IMR-90 (cell line): Measurements from ENCODE around the gene ZNF841. TPM values are rescaled to one million over a fixed set of nuclear protein-coding genes. Genes with fewer than 3 reads are reported as not detected.

Source experiments
- ATAC-seq: fragments of 200-7000 bp; cut with Tn5 transposase; 2 replicates; pipeline ENCODE4 v1.9.1; 2020; ENCODE audit warnings: low read depth, mild to moderate bottlenecking, moderate library complexity
- BruUV-seq: library from RNA; stranded (reverse); fragments of 400-500 nt; replicated peaks from 2 replicates; lab custom pipeline; 2021; lab: Mats Ljungman, UMichigan
- CTCF ChIA-PET: fragments of 300-600 bp; formaldehyde crosslinking; extraction: SDS; loops from one replicate; lab custom pipeline; 2021; ENCODE audit warnings: antibody characterized with exemption; lab: Yijun Ruan, JAX
- POLR2A ChIA-PET: fragments of 300-600 bp; sonication (Branson Sonifier 250); formaldehyde crosslinking; loops from one replicate; lab custom pipeline; 2022; ENCODE audit warnings: antibody characterized with exemption; ENCODE audit not compliant: unreplicated experiment; lab: Charles Lee
- DNase-seq: peaks from one replicate; pipeline ENCODE4 v3.0.0; 2013
- H2AFZ ChIP-seq: replicated peaks from 2 replicates; pipeline ENCODE3; 2013; ENCODE audit warnings: low read length, mild to moderate bottlenecking; ENCODE audit not compliant: poor library complexity
- H2AK5ac ChIP-seq: 2 replicates; pipeline ENCODE4 v1.6.1; 2013; ENCODE audit warnings: low read depth, low read length, inconsistent platforms
- H2AK9ac ChIP-seq: replicated peaks from 2 replicates; pipeline ENCODE3; 2013; ENCODE audit warnings: mild to moderate bottlenecking, low read depth, low read length, moderate library complexity; ENCODE audit not compliant: poor library complexity
- H2BK120ac ChIP-seq: 2 replicates; pipeline ENCODE4 v1.6.1; 2013; ENCODE audit warnings: low read depth, low read length, inconsistent platforms
- H2BK15ac ChIP-seq: 3 replicates; pipeline ENCODE4 v1.6.1; 2013; ENCODE audit warnings: low read depth, low read length, inconsistent platforms
- H2BK20ac ChIP-seq: 2 replicates; pipeline ENCODE4 v1.6.1; 2013; ENCODE audit warnings: low read depth, mild to moderate bottlenecking, inconsistent platforms, low read length, moderate library complexity
- H2BK5ac ChIP-seq: 2 replicates; pipeline ENCODE4 v1.6.1; 2013; ENCODE audit warnings: mild to moderate bottlenecking, low read depth, low read length, inconsistent platforms; ENCODE audit not compliant: poor library complexity, severe bottlenecking
- H3K14ac ChIP-seq: replicated peaks from 2 replicates; pipeline ENCODE4 v1.6.1; 2013; ENCODE audit warnings: low read depth, low read length, inconsistent platforms
- H3K18ac ChIP-seq: 2 replicates; pipeline ENCODE4 v1.6.1; 2013; ENCODE audit warnings: low read depth, low read length, control low read depth
- H3K23ac ChIP-seq: 2 replicates; pipeline ENCODE4 v1.6.1; 2013; ENCODE audit warnings: low read depth, low read length, inconsistent platforms
- H3K27ac ChIP-seq: 2 replicates; pipeline ENCODE4 v1.5.1; 2013; ENCODE audit warnings: mild to moderate bottlenecking, control low read depth, low read length; ENCODE audit not compliant: insufficient read depth
- H3K27me3 ChIP-seq: 2 replicates; pipeline ENCODE4 v1.6.1; 2013; ENCODE audit warnings: low read length; ENCODE audit not compliant: control insufficient read depth, insufficient read depth
- H3K36me3 ChIP-seq: 2 replicates; pipeline ENCODE4 v1.6.1; 2013; ENCODE audit warnings: low read length, mixed read lengths; ENCODE audit not compliant: control insufficient read depth, insufficient read depth
- H3K4ac ChIP-seq: 2 replicates; pipeline ENCODE4 v1.6.1; 2013; ENCODE audit warnings: low read depth, low read length, inconsistent platforms
- H3K4me1 ChIP-seq: 2 replicates; pipeline ENCODE4 v1.6.1; 2013; ENCODE audit warnings: low read length, mixed read lengths; ENCODE audit not compliant: control insufficient read depth, insufficient read depth
- H3K4me2 ChIP-seq: 2 replicates; pipeline ENCODE4 v1.6.1; 2013; ENCODE audit warnings: low read depth, mild to moderate bottlenecking, control low read depth, low read length, moderate library complexity
- H3K4me3 ChIP-seq: 2 replicates; pipeline ENCODE4 v1.5.1; 2013; ENCODE audit warnings: low read depth, mild to moderate bottlenecking, control low read depth, low read length, moderate library complexity; ENCODE audit not compliant: insufficient read depth
- H3K56ac ChIP-seq: 2 replicates; pipeline ENCODE4 v1.6.1; 2013; ENCODE audit warnings: low read length, inconsistent platforms; ENCODE audit not compliant: insufficient read depth; ENCODE audit errors: extremely low read depth
- H3K79me1 ChIP-seq, 2 experiments: 2 replicates each; pipeline ENCODE4 v1.6.1; 2013; ENCODE audit warnings: low read length in 2 of 2, inconsistent platforms in 1 of 2, low read depth in 1 of 2
- H3K9ac ChIP-seq: 2 replicates; pipeline ENCODE4 v1.6.1; 2013; ENCODE audit warnings: low read depth, low read length, control low read depth
- H3K9me1 ChIP-seq: 2 replicates; pipeline ENCODE4 v1.6.1; 2013; ENCODE audit warnings: low read length, inconsistent platforms; ENCODE audit not compliant: insufficient read depth
- H3K9me3 ChIP-seq: 2 replicates; pipeline ENCODE4 v1.6.1; 2013; ENCODE audit warnings: low read length; ENCODE audit not compliant: control insufficient read depth, insufficient read depth
- H4K20me1 ChIP-seq: 2 replicates; pipeline ENCODE4 v1.6.1; 2013; ENCODE audit warnings: low read length, inconsistent platforms; ENCODE audit not compliant: insufficient read depth
- H4K5ac ChIP-seq: 2 replicates; pipeline ENCODE4 v1.6.1; 2013; ENCODE audit warnings: mild to moderate bottlenecking, low read depth, low read length, control low read depth
- H4K8ac ChIP-seq, 2 experiments: 2 replicates each; pipeline ENCODE4 v1.6.1; 2013; ENCODE audit warnings: low read depth in 2 of 2, low read length in 2 of 2, control low read depth in 1 of 2, inconsistent platforms in 1 of 2
- H4K91ac ChIP-seq: 2 replicates; pipeline ENCODE4 v1.6.1; 2013; ENCODE audit warnings: low read depth, low read length, inconsistent platforms; ENCODE audit not compliant: insufficient read depth
- BHLHE40 ChIP-seq: fragments of 150-350 bp; IDR thresholded peaks from 2 replicates; pipeline ENCODE4 v1.6.1; 2016; ENCODE audit warnings: mild to moderate bottlenecking, low read depth, low read length
- CEBPB ChIP-seq: IDR thresholded peaks from 2 replicates; pipeline ENCODE4 v1.6.1; 2012; ENCODE audit warnings: low read depth, low read length, improper control_type of control experiment
- CHD1 ChIP-seq: IDR thresholded peaks from 2 replicates; pipeline ENCODE4 v1.6.1; 2012; ENCODE audit warnings: low read depth, low read length, improper control_type of control experiment
- CTCF ChIP-seq: conservative IDR thresholded peaks from 2 replicates; pipeline ENCODE4 v1.5.1; 2012; ENCODE audit warnings: mild to moderate bottlenecking, low read depth, low read length, improper control_type of control experiment
- ELK1 ChIP-seq: fragments of 150-350 bp; IDR thresholded peaks from 2 replicates; pipeline ENCODE4 v1.6.1; 2016; ENCODE audit warnings: low read depth, mild to moderate bottlenecking, low read length, moderate library complexity, borderline replicate concordance
- FOS ChIP-seq: fragments of 150-350 bp; IDR thresholded peaks from 2 replicates; pipeline ENCODE4 v1.6.1; 2016; ENCODE audit warnings: low read depth, low read length
- MAFK ChIP-seq: IDR thresholded peaks from 2 replicates; pipeline ENCODE4 v1.6.1; 2012; ENCODE audit warnings: low read depth, low read length, improper control_type of control experiment
- MAZ ChIP-seq: IDR thresholded peaks from 2 replicates; pipeline ENCODE4 v1.6.1; 2012; ENCODE audit warnings: low read depth, mild to moderate bottlenecking, low read length, improper control_type of control experiment, moderate library complexity, borderline replicate concordance
- MXI1 ChIP-seq: IDR thresholded peaks from 2 replicates; pipeline ENCODE4 v1.6.1; 2012; ENCODE audit warnings: low read depth, mild to moderate bottlenecking, low read length, moderate library complexity, borderline replicate concordance
- NFE2L2 ChIP-seq: fragments of 150-350 bp; IDR thresholded peaks from 2 replicates; pipeline ENCODE4 v1.6.1; 2016; ENCODE audit warnings: low read depth, mild to moderate bottlenecking, low read length
- POLR2A ChIP-seq: IDR thresholded peaks from 2 replicates; pipeline ENCODE4 v1.6.1; 2012; ENCODE audit warnings: mild to moderate bottlenecking, low read depth, low read length
- RAD21 ChIP-seq: IDR thresholded peaks from 2 replicates; pipeline ENCODE4 v1.6.1; 2012; ENCODE audit warnings: low read length, improper control_type of control experiment
- RCOR1 ChIP-seq: IDR thresholded peaks from 2 replicates; pipeline ENCODE4 v1.6.1; 2012; ENCODE audit warnings: mild to moderate bottlenecking, low read length, improper control_type of control experiment; ENCODE audit not compliant: insufficient replicate concordance
- USF2 ChIP-seq: fragments of 150-350 bp; IDR thresholded peaks from 2 replicates; pipeline ENCODE4 v1.6.1; 2017; ENCODE audit warnings: mild to moderate bottlenecking, antibody characterized with exemption, low read length, low read depth
- WGBS, 2 experiments: methylation state at CpG; one replicate each; pipeline versions ENCODE4 v1.1.5 to v1.1.7; 2013; ENCODE audit warnings: missing lambda C conversion rate in 2 of 2; ENCODE audit not compliant: insufficient read length in 1 of 2; ENCODE audit errors: extremely low coverage in 2 of 2; 5-methylcytosine and 5-hydroxymethylcytosine counted together
- dilution Hi-C: fragments of 300-500 bp; cut with HindIII; formaldehyde crosslinking; loops from one replicate; pipeline ENCODE4 v1.14.3; 2018; ENCODE audit warnings: low sequenced_read_pairs; ENCODE audit not compliant: unreplicated experiment
- in situ Hi-C: fragments of 300-500 bp; cut with MboI; formaldehyde crosslinking; loops from 3 replicates; pipeline ENCODE4 v1.14.3; 2019; ENCODE audit warnings: low sequenced_read_pairs, inconsistent platforms, mixed read lengths
- intact Hi-C: fragments of 100-400 bp; cut with micrococcal nuclease; formaldehyde crosslinking; loops from 2 replicates; pipeline ENCODE4 v1.10.0; 2022
- polyA plus RNA-seq, 3 experiments: library from polyadenylated mRNA; depleted of rRNA; stranded (reverse); fragments of >200 nt; gene quantifications; 2 replicates each; pipeline ENCODE4 v1.2.3, GENCODE V29; 2012; ENCODE audit warnings: low replicate concordance in 1 of 3
- total RNA-seq: library from RNA; depleted of rRNA; stranded (reverse); fragments of >200 nt; gene quantifications from 2 replicates; pipeline ENCODE4 v1.2.3, GENCODE V29; 2012

ZNF841 gene
- total and polyA plus RNA-seq, 2 of the 4 experiments (the other 2 are of a cell fraction) = 8.5 to 28.9 TPM

GRCh38 chr19:52099497-52100138 is 4.1 kb upstream of the ZNF841 start:
- Histone ChIP-seq H2BK20ac (no peak overlapping the region), H4K20me1 (no peaks in the 10 kb centered on the region), H2AK9ac (no peak overlapping the region), H3K4me1 (no peaks in the 10 kb centered on the region), H3K56ac (no peak overlapping the region), H3K18ac (no peak overlapping the region), H4K8ac (no peak overlapping the region), H3K79me1 (peaks cover 0 to 8% of the 10 kb centered on the region in 2 experiments; a peak in 1 of 4 replicates), H3K9ac (no peak overlapping the region), H2AK5ac (no peak overlapping the region), H3K4me2 (no peak overlapping the region), H2BK5ac (no peak overlapping the region), H3K36me3 (no peaks in the 10 kb centered on the region), H4K5ac (no peak overlapping the region), H3K4ac (no peak overlapping the region), H3K4me3 (no peak overlapping the region), H3K9me1 (no peaks in the 10 kb centered on the region), H2BK120ac (no peak overlapping the region), H3K14ac (no peak overlapping the region), H3K27ac (no peak overlapping the region), H2BK15ac (no peak overlapping the region), H3K23ac (no peak overlapping the region), H4K91ac (no peak overlapping the region), H2AFZ (no peak overlapping the region), H3K27me3 (no peaks in the 10 kb centered on the region), H3K9me3 (peaks cover 29% of the 10 kb centered on the region)
- POLR2A ChIA-PET = no interaction called here
- in situ Hi-C loops = no loop called here
- BruUV-seq = no TSS peak
- no peak for TF ChIP-seq BHLHE40
- TF ChIP-seq RAD21 = no peak
- TF ChIP-seq MXI1 = no peak
- no peak for TF ChIP-seq MAZ
- TF ChIP-seq USF2 = no peak
- TF ChIP-seq POLR2A = no peak
- no peak for TF ChIP-seq CEBPB
- TF ChIP-seq CHD1 = no peak
- no peak for TF ChIP-seq CTCF
- no peak for TF ChIP-seq FOS
- TF ChIP-seq ELK1 = no peak
- no peak for TF ChIP-seq NFE2L2
- TF ChIP-seq MAFK = no peak
- TF ChIP-seq RCOR1 = no peak
- CTCF ChIA-PET = no interaction called here
- no CpG with 5 or more reads among the region's 2 CpGs for WGBS, 2 experiments
- dilution Hi-C loops = no loop called here
- intact Hi-C loops = no loop called here
- ATAC-seq (no peak), DNase-seq (no peak)
